K562 (cell line): Measurements from ENCODE around the gene CDC42EP5. TPM values are rescaled to one million over a fixed set of nuclear protein-coding genes. Genes with fewer than 3 reads are reported as not detected.

ENCODE experiments used
- ATAC-seq: fragments of 200-7000 bp; cut with Tn5 transposase; 3 replicates; pipeline ENCODE4 v1.9.1; 2020; ENCODE audit warnings: moderate library complexity
- BruUV-seq: library from RNA; stranded (reverse); fragments of 400-500 nt; replicated peaks from 2 replicates; lab custom pipeline; 2021; lab: Mats Ljungman, UMichigan
- CTCF ChIA-PET: fragments of 300-600 bp; formaldehyde crosslinking; extraction: SDS; loops from one replicate; lab custom pipeline; 2021; ENCODE audit warnings: low intra/inter-chr PET ratio; lab: Yijun Ruan, JAX
- POLR2A ChIA-PET: fragments of 300-600, 350-650 bp; sonication (Branson Sonifier 250); formaldehyde crosslinking; extraction: SDS; loops from one replicate; lab custom pipeline; 2021; ENCODE audit warnings: antibody characterized with exemption, inconsistent platforms; lab: Yijun Ruan, JAX
- DNase-seq, 4 experiments: peaks; one replicate each; pipeline versions ENCODE4 v3.0.0 to v3.0.0-alpha.2; 2011 to 2018; ENCODE audit warnings: low spot score in 3 of 4, mixed read lengths in 3 of 4; ENCODE audit errors: extremely low read depth in 1 of 4
- FAIRE-seq: peaks from 2 replicates; lab custom pipeline; 2011; peaks lifted over from hg19 to GRCh38; lab: Jason Lieb, UNC
- H2AFZ ChIP-seq: 2 replicates; pipeline ENCODE4 v1.6.0; 2011; ENCODE audit warnings: low read depth, low read length, control low read depth, inconsistent platforms
- H3K27ac ChIP-seq: fragments of 200-600 bp; 3 replicates; pipeline ENCODE4 v1.8.0; 2011; ENCODE audit warnings: low read depth, mild to moderate bottlenecking, control low read depth, inconsistent platforms, low read length, moderate library complexity, mixed read lengths; ENCODE audit errors: extremely low read depth
- H3K27me3 ChIP-seq, 2 experiments: fragments of 300-600 bp in 1 of 2; 2 replicates in 1 of 2; 3 replicates in 1 of 2; pipeline versions ENCODE4 v1.6.0 to v1.8.0; 2011; ENCODE audit warnings: inconsistent platforms in 2 of 2, low read length in 2 of 2, mild to moderate bottlenecking in 1 of 2, mixed read lengths in 1 of 2, moderate library complexity in 1 of 2; ENCODE audit not compliant: control insufficient read depth in 2 of 2, insufficient read depth in 2 of 2
- H3K36me3 ChIP-seq: fragments of 300-600 bp; 3 replicates; pipeline ENCODE4 v1.8.0; 2011; ENCODE audit warnings: mild to moderate bottlenecking, low read length, inconsistent platforms; ENCODE audit not compliant: control insufficient read depth, insufficient read depth
- H3K4me1 ChIP-seq, 2 experiments: fragments of 200-600 bp in 1 of 2; replicated peaks in 1 of 2; 2 replicates in 1 of 2; 3 replicates in 1 of 2; pipeline versions ENCODE4 v1.5.1 to v1.8.0; 2011; ENCODE audit warnings: inconsistent platforms in 2 of 2, low read length in 2 of 2, mild to moderate bottlenecking in 1 of 2, mixed read lengths in 1 of 2, moderate library complexity in 1 of 2; ENCODE audit not compliant: control insufficient read depth in 2 of 2, insufficient read depth in 2 of 2
- H3K4me2 ChIP-seq: 2 replicates; pipeline ENCODE4 v1.6.1; 2011; ENCODE audit warnings: low read length, control low read depth, inconsistent platforms, mixed read lengths; ENCODE audit not compliant: insufficient read depth
- H3K4me3 ChIP-seq: fragments of 200-600 bp; sonication (generic), shearing (Covaris generic); 2 replicates; pipeline ENCODE4 v1.5.1; 2016; ENCODE audit warnings: control low read depth, inconsistent platforms
- H3K79me2 ChIP-seq: fragments of 200-600 bp; 3 replicates; pipeline ENCODE4 v1.8.0; 2011; ENCODE audit warnings: low read length, inconsistent platforms; ENCODE audit not compliant: control insufficient read depth, insufficient read depth
- H3K9ac ChIP-seq, 2 experiments: 2 replicates each; pipeline versions ENCODE4 v1.6.0 to v1.6.1; 2011; ENCODE audit warnings: low read depth in 2 of 2, low read length in 2 of 2, control low read depth in 1 of 2, inconsistent platforms in 1 of 2, mild to moderate bottlenecking in 1 of 2, mixed read lengths in 1 of 2; ENCODE audit not compliant: insufficient read depth in 1 of 2
- H3K9me1 ChIP-seq: one replicate; pipeline ENCODE4 v1.6.0; 2011; ENCODE audit warnings: inconsistent platforms, mild to moderate bottlenecking, low read length, moderate library complexity; ENCODE audit not compliant: control insufficient read depth, insufficient read depth
- H3K9me3 ChIP-seq: replicated peaks from 2 replicates; pipeline ENCODE4 v1.5.1; 2011; ENCODE audit warnings: low read depth, low read length, inconsistent platforms; ENCODE audit not compliant: control insufficient read depth, insufficient read depth
- H4K20me1 ChIP-seq: replicated peaks from 2 replicates; pipeline ENCODE4 v1.6.1; 2011; ENCODE audit warnings: low read length, inconsistent platforms, mixed read lengths; ENCODE audit not compliant: control insufficient read depth, insufficient read depth
- COPS2 ChIP-seq: fragments of 450-650 bp; conservative IDR thresholded peaks from 2 replicates; pipeline ENCODE4 v1.6.1; 2016; ENCODE audit warnings: mild to moderate bottlenecking, moderate library complexity
- HEY1 ChIP-seq: fragments of 250-450 bp; sonication (Bioruptor Pico); IDR thresholded peaks from 2 replicates; pipeline ENCODE4 v1.5.0; 2020; ENCODE audit warnings: mild to moderate bottlenecking, moderate library complexity, borderline replicate concordance
- KDM2B ChIP-seq: fragments of 250-450 bp; sonication (Bioruptor Pico); IDR thresholded peaks from 2 replicates; pipeline ENCODE4 v1.8.0; 2021; ENCODE audit warnings: mild to moderate bottlenecking, moderate library complexity
- MAFK ChIP-seq: IDR thresholded peaks from 2 replicates; pipeline ENCODE4 v1.6.1; 2011; ENCODE audit warnings: low read length, improper control_type of control experiment
- PRDM10 ChIP-seq: fragments of 450-650 bp; IDR thresholded peaks from 2 replicates; pipeline ENCODE4 v1.6.1; 2018; ENCODE audit not compliant: partially characterized antibody
- SP1 ChIP-seq: sonication (generic); formaldehyde crosslinking; IDR thresholded peaks from 2 replicates; pipeline ENCODE4 v1.8.1; 2022; ENCODE audit warnings: mild to moderate bottlenecking, missing genetic modification reagents
- TCF15 ChIP-seq: fragments of 250-450 bp; sonication (Bioruptor Pico); IDR thresholded peaks from 2 replicates; pipeline ENCODE4 v1.8.0; 2022; ENCODE audit warnings: moderate library complexity, mild to moderate bottlenecking, inconsistent platforms
- VEZF1 ChIP-seq: fragments of 200-800 bp; sonication (Bioruptor generic); IDR thresholded peaks from 2 replicates; pipeline ENCODE4 v1.6.1; 2017; ENCODE audit warnings: missing genetic modification characterization, missing compliant biosample characterization
- WGBS: fragments of 100-300 bp; shearing (Covaris generic); methylation state at CpG from one replicate; pipeline ENCODE4 v1.1.6; 2016; ENCODE audit warnings: low coverage, mixed read lengths; ENCODE audit not compliant: insufficient coverage; ENCODE audit errors: missing lambda C conversion rate; 5-methylcytosine and 5-hydroxymethylcytosine counted together
- in situ Hi-C: fragments of 300-500 bp; cut with MboI; formaldehyde crosslinking; loops from 4 replicates; pipeline ENCODE4 v1.15.0; 2018; ENCODE audit warnings: inconsistent platforms, mixed read lengths
- intact Hi-C: fragments of 100-400 bp; cut with micrococcal nuclease; formaldehyde crosslinking; loops from 2 replicates; pipeline ENCODE4 v1.14.2; 2022
- polyA plus RNA-seq, 8 experiments: library from polyadenylated mRNA; depleted of rRNA in 4 of 8; stranded (reverse) in 5 of 8; unstranded in 3 of 8; fragments of >200 nt; fragmentation: Nextera tagmentation in 2 of 8; fragmentation: Illumina TruSeq in 1 of 8; extraction: Ambion mirVana in 2 of 8; extraction: Trizol in 1 of 8; gene quantifications; 2 replicates each; pipeline versions ENCODE4 v1.2.1 to v1.2.3, GENCODE V29; 2011 to 2014; ENCODE audit warnings: inconsistent platforms in 1 of 8, missing spikeins in 1 of 8
- total RNA-seq, 7 experiments: library from RNA; depleted of rRNA in 6 of 7; stranded (reverse); fragments of >200 nt in 6 of 7; fragmentation: Illumina TruSeq in 2 of 7; extraction: Trizol in 2 of 7; gene quantifications; 2 replicates each; pipeline versions ENCODE4 v1.2.1 to v1.2.3, GENCODE V29; 2011 to 2021; ENCODE audit warnings: low replicate concordance in 1 of 7

CDC42EP5 gene
- total and polyA plus RNA-seq, 9 of the 15 experiments (the other 6 are each of a cell fraction or from before 2014, with no cell fraction given): 0.15 to 0.38 TPM; not detected in 7

GRCh38 chr19:54489766-54490165 is 16.7 kb upstream of the CDC42EP5 start:
- no peak overlapping the region for H3K4me3 ChIP-seq
- no peak overlapping the region for H3K9ac ChIP-seq
- in situ Hi-C loops (loop anchor here (10.0 kb wide), 1 partner anchor 185 kb away; no protein-coding TSS in a partner anchor), intact Hi-C loops (no loop called here)
- no peak for TF ChIP-seq MAFK
- TF ChIP-seq TCF15 (CRISPR knock-in tag): no peak
- no peak for TF ChIP-seq VEZF1 (CRISPR knock-in tag)
- TF ChIP-seq KDM2B (CRISPR knock-in tag): no peak
- no peak for TF ChIP-seq HEY1
- TF ChIP-seq PRDM10: no peak
- no peak for TF ChIP-seq SP1 (CRISPR knock-in tag)
- TF ChIP-seq COPS2: no peak
- H3K36me3 ChIP-seq: no peaks in the 10 kb centered on the region
- no peak for FAIRE-seq
- ChIA-PET POLR2A (interaction anchor here (0.7 kb wide), 1 partner anchor 19 kb away, joined by 3 read pairs; no protein-coding TSS in a partner anchor), CTCF (interaction anchor here (0.6 kb wide), 1 partner anchor 192 kb away, joined by 5 read pairs; no protein-coding TSS in a partner anchor)
- peaks cover 18 to 44% of the 10 kb centered on the region in 2 experiments; a peak in 4 of 5 replicates for H3K27me3 ChIP-seq
- no peak for ATAC-seq
- no peak for DNase-seq
- WGBS: 1% methylated on average over 9 of the region's 9 CpGs
- H3K9me1 ChIP-seq: no peaks in the 10 kb centered on the region
- H3K9me3 ChIP-seq: no peaks in the 10 kb centered on the region
- H3K4me1 ChIP-seq: no peaks in the 10 kb centered on the region
- H2AFZ ChIP-seq: no peak overlapping the region
- no peak overlapping the region for H3K27ac ChIP-seq
- no peak overlapping the region for H3K4me2 ChIP-seq
- H4K20me1 ChIP-seq: no peaks in the 10 kb centered on the region; the same call in 1 of the 2 replicates
- no TSS peak for BruUV-seq
- H3K79me2 ChIP-seq: no peaks in the 10 kb centered on the region
